Pancreas (tissue), 10 donors: ENCODE measurements around the gene ZNF568. TPM values are rescaled to one million over a fixed set of nuclear protein-coding genes. Genes with fewer than 3 reads are reported as not detected.

Experiments
- ATAC-seq, 4 donors: fragments of 200-7000 bp; cut with Tn5 transposase; one replicate each; pipeline versions ENCODE4 v1.8.0 to v1.9.1; 2020; ENCODE audit warnings: mild to moderate bottlenecking in 4 of 4, moderate library complexity in 4 of 4
- DNase-seq, 6 donors: peaks; one replicate each; pipeline ENCODE4 v3.0.0-alpha.2; 2020
- FAIRE-seq: peaks from 2 replicates; lab custom pipeline; 2012; peaks lifted over from hg19 to GRCh38; lab: Jason Lieb, UNC
- H3K27ac ChIP-seq, 4 donors: fragments of 200-600 bp; sonication (generic); 1 replicate in 3 of 4; 2 replicates in 1 of 4; pipeline versions ENCODE4 v1.5.0 to v1.8.0; 2020
- H3K27me3 ChIP-seq, 4 donors: fragments of 200-600 bp; one replicate each; pipeline ENCODE4 v1.8.0; 2021
- H3K36me3 ChIP-seq, 3 donors: fragments of 200-600 bp; sonication (generic) in 1 of 3; one replicate each; pipeline versions ENCODE4 v1.5.0 to v1.8.0; 2020 to 2021
- H3K4me1 ChIP-seq, 3 donors: fragments of 200-600 bp; one replicate each; pipeline ENCODE4 v1.8.0; 2021
- H3K4me3 ChIP-seq, 4 donors: fragments of 200-600 bp; sonication (generic) in 2 of 4; one replicate each; pipeline versions ENCODE4 v1.5.0 to v1.8.0; 2020 to 2021
- H3K9me3 ChIP-seq, 4 donors: fragments of 200-600 bp; one replicate each; pipeline ENCODE4 v1.8.0; 2021
- CTCF ChIP-seq, 4 donors: fragments of 200-600 bp; sonication (generic) in 3 of 4; IDR thresholded peaks; one replicate each; pipeline versions ENCODE4 v1.5.0 to v1.8.0; 2021; ENCODE audit warnings: antibody characterized with exemption in 4 of 4
- WGBS, 2 donors: extraction: QIAGEN DNeasy Blood & Tissue Kit; methylation state at CpG; one replicate each; pipeline ENCODE4 v1.1.7; 2013; 5-methylcytosine and 5-hydroxymethylcytosine counted together
- intact Hi-C, 3 donors: fragments of 100-400 bp; cut with DNase I; formaldehyde crosslinking; loops; one replicate each; pipeline versions ENCODE4 v1.11.1 to v1.14.2; 2022
- polyA plus RNA-seq, 2 donors: library from polyadenylated mRNA; stranded (reverse); fragments of 200-250 nt; gene quantifications; one replicate each; pipeline ENCODE4 v1.2.3, GENCODE V29; 2013
- total RNA-seq, 6 donors: library from RNA; stranded (reverse); fragmentation: NEBNext Ultra II Directional in 4 of 6; extraction: Animal tissue kit (Norgen Biotek cat#: 25700) in 4 of 6; gene quantifications; one replicate each; pipeline versions ENCODE4 v1.2.1 to v1.2.4, GENCODE V29; 2021 to 2023
- donor health status: healthy with polysubstance abuse.
- donor health status: DM: no; HTN: no; CAD: no; lungs with moderate emphysema.
- donor health status: DM: no; HTN: no; CAD: no.
- donor health status: control.
- donor health status: control.
- donor health status: Bipolar disorder and iron deficiency.
- donor health status: DM: yes; HTN: yes; CAD: no.
- donor health status: DM: no; HTN: no; CAD: no.
- donor health status: DM: no; HTN: no; CAD: no.
- donor health status: DM: yes; HTN: yes; CAD: no.

ZNF568 gene
- total and polyA plus RNA-seq, 8 donors: 3.1 to 7.3 (median 4.8) TPM

DNA sequence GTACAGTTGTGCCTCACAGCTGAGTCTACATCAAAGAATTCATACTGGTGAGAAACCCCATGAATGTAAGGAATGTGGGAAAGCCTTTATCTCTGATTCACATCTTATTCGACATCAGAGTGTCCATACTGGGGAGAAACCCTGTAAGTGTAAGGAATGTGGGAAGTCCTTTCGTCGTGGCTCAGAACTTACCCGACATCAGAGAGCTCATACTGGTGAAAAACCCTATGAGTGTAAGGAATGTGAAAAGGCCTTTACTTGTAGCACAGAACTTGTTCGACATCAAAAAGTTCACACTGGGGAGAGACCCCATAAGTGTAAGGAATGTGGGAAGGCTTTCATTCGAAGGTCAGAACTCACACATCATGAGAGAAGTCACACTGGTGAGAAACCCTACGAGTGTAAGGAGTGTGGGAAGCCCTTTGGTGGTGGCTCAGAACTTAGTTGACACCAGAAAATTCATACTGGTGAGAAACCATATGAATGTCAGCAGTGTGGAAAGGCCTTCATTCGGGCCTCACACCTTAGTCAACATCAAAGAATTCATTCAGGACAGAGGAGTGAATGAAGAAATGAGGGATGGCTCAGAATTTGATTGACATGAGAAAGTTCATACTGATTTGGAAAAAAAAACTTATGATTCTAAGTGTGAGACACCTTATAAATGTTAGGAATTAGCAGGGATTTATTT, 81.2 kb downstream of the ZNF568 start:
- H3K4me3 ChIP-seq: no peak overlapping the region
- DNase-seq (no peak), ATAC-seq (no peak), FAIRE-seq (no peak)
- intact Hi-C loops: no loop called here
- 86 to 90% methylated on average over 8 of the region's 8 CpGs for WGBS, 2 donors
- H3K27ac ChIP-seq: no peak overlapping the region
- peaks cover 0 to 5% (median 1%) of the 10 kb centered on the region in 4 donors for H3K9me3 ChIP-seq
- H3K27me3 ChIP-seq: no peaks in the 10 kb centered on the region
- no peak for TF ChIP-seq CTCF (IDR thresholded peaks at IDR 0.05)
- peaks cover 8 to 20% (median 10%) of the 10 kb centered on the region in 3 donors for H3K36me3 ChIP-seq
- no peaks in the 10 kb centered on the region for H3K4me1 ChIP-seq

DNA sequence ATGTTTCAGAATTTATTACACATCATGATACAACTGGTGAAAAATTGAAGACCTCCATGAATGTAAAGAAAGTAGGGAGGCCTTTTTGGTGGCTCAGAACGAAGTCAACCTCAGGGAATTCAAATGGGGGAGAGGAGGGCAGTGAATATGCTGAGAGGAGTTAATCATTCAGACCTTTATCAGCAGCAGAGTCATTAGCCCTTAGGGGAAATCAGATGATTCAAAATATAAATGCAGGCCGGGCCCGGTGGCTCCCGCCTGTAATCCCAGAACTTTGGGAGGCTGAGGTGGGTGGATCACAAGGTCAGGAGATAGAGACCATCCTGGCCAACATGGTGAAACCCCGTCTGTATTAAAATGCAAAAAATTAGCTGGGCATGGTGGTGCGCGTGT, 81.7 kb downstream of the ZNF568 start:
- Histone ChIP-seq H3K9me3 (peaks cover 0 to 5% (median 1%) of the 10 kb centered on the region in 4 donors), H3K4me3 (no peak overlapping the region), H3K27me3 (no peaks in the 10 kb centered on the region), H3K4me1 (no peaks in the 10 kb centered on the region), H3K27ac (no peak overlapping the region), H3K36me3 (peaks cover 8 to 16% (median 10%) of the 10 kb centered on the region in 3 donors)
- WGBS, 2 donors: 81 to 90% methylated on average over 7 of the region's 7 CpGs
- ATAC-seq: no peak
- TF ChIP-seq CTCF (IDR thresholded peaks at IDR 0.05): no peak
- DNase-seq: no peak
- intact Hi-C loops: no loop called here
- FAIRE-seq: no peak

DNA sequence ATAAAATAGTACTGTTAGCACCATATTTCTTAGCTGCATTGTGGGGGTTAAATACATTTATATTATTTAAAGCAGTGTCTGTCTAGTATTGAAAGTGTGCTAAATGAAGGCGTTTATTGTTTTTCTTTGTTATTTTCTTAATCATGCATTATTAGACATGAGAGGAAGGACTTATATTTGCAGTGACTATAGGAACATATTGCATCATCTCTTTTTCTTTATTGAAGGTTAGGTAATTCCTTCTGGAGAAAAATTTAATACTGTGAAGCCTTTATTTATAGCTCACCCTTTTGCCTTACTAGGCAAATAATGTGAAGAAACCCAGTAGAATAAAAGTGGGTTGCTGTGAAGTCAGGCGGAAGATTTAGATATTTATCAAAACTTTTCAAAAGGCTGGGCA, 83.2 kb downstream of the ZNF568 start:
- intact Hi-C loops: no loop called here
- no peaks in the 10 kb centered on the region for H3K4me1 ChIP-seq
- no peak for FAIRE-seq
- 88 to 94% methylated on average over 2 of the region's 2 CpGs for WGBS, 2 donors
- H3K9me3 ChIP-seq: peaks cover 0 to 5% (median 0%) of the 10 kb centered on the region in 4 donors
- peaks cover 8 to 14% (median 10%) of the 10 kb centered on the region in 3 donors for H3K36me3 ChIP-seq
- ATAC-seq: no peak
- H3K4me3 ChIP-seq: no peak overlapping the region
- no peak for TF ChIP-seq CTCF (IDR thresholded peaks at IDR 0.05)
- H3K27me3 ChIP-seq: no peaks in the 10 kb centered on the region
- DNase-seq: no peak
- H3K27ac ChIP-seq: no peak overlapping the region

GRCh38 chr19:37007587-37008220, 91.6 kb downstream of the ZNF568 start:
- WGBS, 2 donors: 16 to 17% methylated on average over 48 of the region's 48 CpGs
- Histone ChIP-seq H3K36me3 (no peaks in the 10 kb centered on the region), H3K4me3 (peak overlapping the region in 2 of 4 donors; percentile 29), H3K9me3 (no peaks in the 10 kb centered on the region), H3K4me1 (no peaks in the 10 kb centered on the region), H3K27me3 (no peaks in the 10 kb centered on the region), H3K27ac (no peak overlapping the region)
- no peak for FAIRE-seq
- ATAC-seq: peak; percentile 83 to 88 (median 85)
- intact Hi-C loops: no loop called here
- peak; percentile 49 to 79 (median 68) for DNase-seq
- no peak for TF ChIP-seq CTCF (IDR thresholded peaks at IDR 0.05)

DNA sequence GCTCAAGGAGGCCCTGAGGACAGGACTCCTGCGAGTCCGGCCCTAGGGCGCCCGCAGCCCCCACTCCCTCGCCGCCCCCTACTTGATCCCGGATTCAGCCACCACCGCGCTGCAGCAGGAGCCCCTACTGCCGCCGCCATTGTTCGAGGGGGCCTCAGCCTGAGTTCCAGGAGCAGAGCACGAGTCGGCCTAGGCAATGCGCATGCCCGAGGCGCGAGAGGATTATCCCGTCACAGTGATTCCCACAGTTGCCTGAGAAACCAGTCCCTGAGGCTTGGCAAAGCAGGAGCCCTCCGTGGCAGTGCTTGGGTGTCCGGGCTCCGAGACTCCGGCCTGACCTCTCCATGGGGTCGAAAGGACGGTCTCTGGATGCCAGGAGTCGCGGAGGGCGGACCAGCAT, 93.7 kb downstream of the ZNF568 start:
- H3K27ac ChIP-seq: no peak overlapping the region
- FAIRE-seq (no peak), DNase-seq (no peak), ATAC-seq (no peak)
- 94% methylated on average over 28 of the region's 28 CpGs for WGBS, 2 donors
- TF ChIP-seq CTCF (IDR thresholded peaks at IDR 0.05): no peak
- H3K4me3 ChIP-seq: no peak overlapping the region
- no peaks in the 10 kb centered on the region for H3K4me1 ChIP-seq
- H3K36me3 ChIP-seq: no peaks in the 10 kb centered on the region
- H3K9me3 ChIP-seq: no peaks in the 10 kb centered on the region
- H3K27me3 ChIP-seq: no peaks in the 10 kb centered on the region
- intact Hi-C loops: no loop called here
